GM12891 (cell line): ENCODE results near the gene PHF20.
"Not testable (repeated sequence)": the region's sequence is repeated elsewhere in the genome, so short reads cannot be mapped to it uniquely, and the experiment has no call there.

ENCODE experiments used
- DNase-seq: peaks from one replicate; pipeline ENCODE4 v3.0.0; 2011; ENCODE audit warnings: low spot score; ENCODE audit not compliant: insufficient read length
- FAIRE-seq: peaks from 2 replicates; lab custom pipeline; 2011; peaks lifted over from hg19 to GRCh38; lab: Jason Lieb, UNC
- PAX5 ChIP-seq: IDR thresholded peaks from 2 replicates; pipeline ENCODE4 v1.6.1; 2011; ENCODE audit warnings: low read length, moderate library complexity, mild to moderate bottlenecking; ENCODE audit not compliant: insufficient read depth, severe bottlenecking
- POLR2A ChIP-seq: IDR thresholded peaks from 2 replicates; pipeline ENCODE4 v1.6.1; 2011; ENCODE audit warnings: low read depth, low read length, control low read depth
- POLR2AphosphoS5 ChIP-seq: IDR thresholded peaks from 2 replicates; pipeline ENCODE4 v1.6.1; 2011; ENCODE audit warnings: low read depth, low read length, control low read depth
- POU2F2 ChIP-seq: IDR thresholded peaks from 2 replicates; pipeline ENCODE4 v1.6.1; 2011; ENCODE audit warnings: low read depth, mild to moderate bottlenecking, control low read depth, low read length, moderate library complexity
- SPI1 ChIP-seq: IDR thresholded peaks from 2 replicates; pipeline ENCODE4 v1.6.1; 2011; ENCODE audit warnings: low read depth, low read length, control low read depth
- TAF1 ChIP-seq: IDR thresholded peaks from 2 replicates; pipeline ENCODE4 v1.6.1; 2011; ENCODE audit warnings: low read depth, low read length, control low read depth

Gene PHF20

GRCh38 chr20:35762461-35762860, 9.4 kb upstream of the PHF20 start:
- no peak for TF ChIP-seq TAF1
- no peak for TF ChIP-seq POLR2A
- no peak for TF ChIP-seq POU2F2
- no peak for TF ChIP-seq POLR2AphosphoS5
- no peak for TF ChIP-seq SPI1
- TF ChIP-seq PAX5 = no peak
- no peak for DNase-seq
- FAIRE-seq = no peak

- FAIRE-seq, DNase-seq: not testable (repeated sequence)
Observed at GRCh38 chr20:35764936-35765335, 6.9 kb upstream of the PHF20 start.

GRCh38 chr20:35766843-35767242, 5.0 kb upstream of the PHF20 start:
- DNase-seq (no peak), FAIRE-seq (no peak)
- TF ChIP-seq POLR2AphosphoS5 = no peak
- TF ChIP-seq POU2F2 = no peak

GRCh38 chr20:35767683-35768481, 3.9 kb upstream of the PHF20 start:
- peak; percentile 62 for DNase-seq
- TF ChIP-seq PAX5 (no peak), POU2F2 (peak; percentile 78; the same call in 1 of the 2 replicates), POLR2AphosphoS5 (peak; percentile 83), SPI1 (peak; percentile 91), TAF1 (peak; percentile 84), POLR2A (peak; percentile 85)
- peak; percentile 75 for FAIRE-seq

- FAIRE-seq (peak; percentile 33), DNase-seq (no peak)
- TF ChIP-seq POLR2A = peak; percentile 56; the same call in 1 of the 2 replicates
- no peak for TF ChIP-seq PAX5
Observed at GRCh38 chr20:35768731-35769664, 2.8 kb upstream of the PHF20 start.

GRCh38 chr20:35771367-35771688, 487 bp upstream of the PHF20 start:
- TF ChIP-seq TAF1 (no peak), POLR2A (no peak), POLR2AphosphoS5 (no peak), POU2F2 (no peak), PAX5 (no peak), SPI1 (no peak)
- FAIRE-seq (no peak), DNase-seq (no peak)

GRCh38 chr20:35772563-35773058, 796 bp downstream of the PHF20 start:
- DNase-seq (no peak), FAIRE-seq (no peak)
- TF ChIP-seq TAF1 (no peak), POU2F2 (no peak), POLR2A (no peak), PAX5 (no peak), SPI1 (no peak), POLR2AphosphoS5 (no peak)

GRCh38 chr20:35773154-35773751, 1.4 kb downstream of the PHF20 start:
- DNase-seq = peak; percentile 27
- peak; percentile 38 for FAIRE-seq
- peak; percentile 40; the same call in 1 of the 2 replicates for TF ChIP-seq TAF1
- peak; percentile 40; the same call in 1 of the 2 replicates for TF ChIP-seq POU2F2
- TF ChIP-seq SPI1 = peak; percentile 89
- no peak for TF ChIP-seq PAX5
- TF ChIP-seq POLR2AphosphoS5 = 0 out of 2 replicates have a peak, but pooled peaks have one; percentile 40
- peak; percentile 56; the same call in 1 of the 2 replicates for TF ChIP-seq POLR2A

- TF ChIP-seq POU2F2 (no peak), TAF1 (no peak), SPI1 (no peak), PAX5 (no peak), POLR2A (no peak), POLR2AphosphoS5 (no peak)
- FAIRE-seq (no peak), DNase-seq (no peak)
Observed at GRCh38 chr20:35774391-35774790, 2.6 kb downstream of the PHF20 start.
